Stimulated activated effector memory CD8-positive, alpha-beta T cell treated with anti-CD3 and anti-CD28 coated beads, Interleukin-12 subunit alpha, Interleukin-12 subunit beta, amount 100 ng/mL, for 72 hours (primary cell): ENCODE results near the gene VRK3.
"Not testable (repeated sequence)": the region's sequence is repeated elsewhere in the genome, so short reads cannot be mapped to it uniquely, and the experiment has no call there.

Experiments used
- ATAC-seq: fragments of 150-1000 bp; cut with Tn5 transposase; 2 replicates; pipeline ENCODE4 v1.10.0; 2021
- DNase-seq, 2 donors: peaks; one replicate each; pipeline ENCODE4 v3.0.0; 2021 to 2022; ENCODE audit warnings: low spot score in 2 of 2
- H3K27ac Mint-ChIP-seq: one replicate; pipeline ENCODE4 v1.8.0; 2022; ENCODE audit warnings: mild to moderate bottlenecking, mixed read lengths
- H3K36me3 Mint-ChIP-seq: one replicate; pipeline ENCODE4 v1.8.0; 2022; ENCODE audit warnings: mild to moderate bottlenecking, mixed read lengths
- H3K4me1 Mint-ChIP-seq: one replicate; pipeline ENCODE4 v1.8.0; 2022; ENCODE audit warnings: mixed read lengths
- H3K4me3 Mint-ChIP-seq: one replicate; pipeline ENCODE4 v1.8.0; 2022; ENCODE audit warnings: mild to moderate bottlenecking, mixed read lengths
- H3K9me3 Mint-ChIP-seq: one replicate; pipeline ENCODE4 v1.8.0; 2022; ENCODE audit warnings: mixed read lengths

VRK3 gene

DNA sequence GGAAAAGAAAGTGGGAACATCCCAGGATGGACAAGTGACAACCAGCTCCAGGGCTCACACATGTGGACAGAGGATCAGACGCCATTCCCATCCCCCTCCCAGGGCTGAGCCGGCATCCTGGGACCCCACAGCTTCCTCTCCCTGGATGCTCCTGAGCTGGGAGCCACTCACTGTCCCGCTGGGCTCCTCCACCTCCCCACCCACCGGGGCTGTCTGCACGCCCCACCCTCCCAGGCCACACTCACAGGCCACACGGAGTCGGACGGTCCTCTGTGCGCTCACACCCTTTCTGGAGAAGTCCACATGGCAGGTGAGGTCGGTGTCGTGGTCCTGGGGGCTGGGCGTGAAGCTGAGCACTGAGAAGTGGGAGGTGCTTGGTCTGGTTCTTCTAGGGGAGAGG is 65.3 kb downstream of the VRK3 start:
- not testable (repeated sequence) for H3K9me3 Mint-ChIP-seq
- peak; percentile 13 for ATAC-seq

GRCh38 chr19:49958596-49958995 is 66.6 kb downstream of the VRK3 start:
- ATAC-seq = peak; percentile 11
- H3K4me3 Mint-ChIP-seq, H3K4me1 Mint-ChIP-seq: not testable (repeated sequence)

More for the DNA sequence above, 65.3 kb downstream of the VRK3 start:
- not testable (repeated sequence) for H3K36me3 Mint-ChIP-seq, H3K27ac Mint-ChIP-seq, H3K4me3 Mint-ChIP-seq, DNase-seq, H3K4me1 Mint-ChIP-seq

GRCh38 chr19:49958144-49958543 is 67.0 kb downstream of the VRK3 start:
- not testable (repeated sequence) for H3K27ac Mint-ChIP-seq, H3K4me3 Mint-ChIP-seq, ATAC-seq, H3K9me3 Mint-ChIP-seq, DNase-seq, H3K36me3 Mint-ChIP-seq
- peaks cover 11% of the 10 kb centered on the region for H3K4me1 Mint-ChIP-seq

More at GRCh38 chr19:49958596-49958995, 66.6 kb downstream of the VRK3 start:
- not testable (repeated sequence) for H3K36me3 Mint-ChIP-seq, DNase-seq, H3K9me3 Mint-ChIP-seq, H3K27ac Mint-ChIP-seq

DNA sequence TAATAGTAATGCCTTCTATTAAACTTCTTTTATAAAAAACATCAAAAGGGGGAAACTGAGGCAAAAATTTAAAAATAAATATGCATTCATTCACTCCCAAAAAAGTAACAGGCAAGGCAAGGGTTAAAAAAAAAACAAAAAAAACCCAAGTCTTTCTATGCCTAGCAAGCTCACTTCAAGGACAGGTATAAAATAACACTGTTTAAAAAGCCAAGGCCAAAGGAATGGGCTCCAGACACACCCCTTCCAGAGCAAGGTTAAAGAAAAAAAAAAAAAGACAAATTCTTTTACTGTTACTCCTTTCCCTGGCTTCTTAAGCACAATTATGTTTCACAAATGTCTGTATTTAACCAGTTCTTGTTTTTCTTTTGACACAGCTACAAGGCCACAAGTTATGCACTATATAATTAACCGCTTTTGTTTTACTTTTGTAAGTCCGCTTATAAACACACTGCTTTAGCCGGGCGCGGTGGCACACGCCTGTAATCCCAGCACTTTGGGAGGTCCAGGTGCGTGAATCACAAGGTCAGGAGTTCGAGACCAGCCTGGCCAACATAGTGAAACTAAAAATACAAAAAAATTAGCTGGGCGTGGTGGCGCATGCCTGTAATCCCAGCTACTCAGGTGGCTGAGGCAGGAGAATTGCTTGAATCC is 67.8 kb downstream of the VRK3 start:
- Mint-ChIP-seq H3K9me3 (no peaks in the 10 kb centered on the region), H3K4me1 (peaks cover 13% of the 10 kb centered on the region), H3K36me3 (no peaks in the 10 kb centered on the region), H3K27ac (no peak overlapping the region), H3K4me3 (no peak overlapping the region)
- DNase-seq = no peak
- no peak for ATAC-seq

- Mint-ChIP-seq H3K4me3 (no peak overlapping the region), H3K4me1 (peaks cover 13% of the 10 kb centered on the region), H3K9me3 (no peaks in the 10 kb centered on the region), H3K36me3 (no peaks in the 10 kb centered on the region), H3K27ac (no peak overlapping the region)
- no peak for DNase-seq
- no peak for ATAC-seq
Observed at GRCh38 chr19:49956115-49956495, 69.1 kb downstream of the VRK3 start.

DNA sequence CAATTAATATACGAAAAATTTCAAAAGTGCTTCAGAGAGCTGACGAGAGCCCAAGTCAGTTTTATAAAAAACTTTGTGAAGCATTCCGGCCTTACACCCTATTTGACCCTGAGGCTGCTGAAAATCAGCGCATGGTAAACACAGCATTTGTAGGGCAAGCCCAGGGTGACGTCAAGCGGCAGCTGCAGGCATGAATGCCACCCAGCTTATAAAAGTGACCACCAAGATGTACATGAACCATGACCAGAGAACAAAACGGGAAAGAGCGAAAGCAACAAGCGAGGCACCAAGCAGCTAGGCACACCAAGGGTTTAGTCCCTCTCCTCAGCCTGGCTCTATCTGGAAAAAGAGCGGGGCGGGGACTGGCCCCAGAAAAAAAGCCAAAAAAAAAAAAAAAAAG is 70.2 kb downstream of the VRK3 start:
- Mint-ChIP-seq H3K4me1 (peaks cover 13% of the 10 kb centered on the region), H3K27ac (no peak overlapping the region), H3K9me3 (no peaks in the 10 kb centered on the region), H3K4me3 (no peak overlapping the region), H3K36me3 (no peaks in the 10 kb centered on the region)
- no peak for DNase-seq
- no peak for ATAC-seq

GRCh38 chr19:49954092-49954829 is 70.9 kb downstream of the VRK3 start:
- DNase-seq = no peak
- no peak overlapping the region for H3K27ac Mint-ChIP-seq
- H3K4me1 Mint-ChIP-seq = peaks cover 13% of the 10 kb centered on the region
- H3K9me3 Mint-ChIP-seq = no peaks in the 10 kb centered on the region
- H3K4me3 Mint-ChIP-seq = no peak overlapping the region
- ATAC-seq = no peak
- H3K36me3 Mint-ChIP-seq = no peaks in the 10 kb centered on the region

DNA sequence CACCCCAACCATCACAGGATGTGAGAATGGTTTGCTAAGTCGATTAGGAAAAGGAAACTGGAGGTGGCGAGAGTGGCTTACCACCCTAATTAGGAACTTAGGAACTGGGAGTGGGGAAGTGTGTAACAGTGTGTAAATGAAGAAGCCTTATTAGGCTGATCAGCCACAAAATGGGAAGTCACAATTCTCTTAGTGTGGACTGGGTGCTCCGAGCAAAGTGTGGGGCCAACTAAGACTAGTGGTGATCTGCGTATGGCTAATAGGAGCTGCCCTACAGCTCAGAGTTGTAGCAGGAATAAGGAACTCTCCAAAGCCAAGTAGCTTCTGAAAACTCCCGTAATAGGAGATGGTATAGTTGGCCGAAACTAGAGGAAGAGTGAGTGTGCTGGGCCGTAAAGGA is 71.8 kb downstream of the VRK3 start:
- Mint-ChIP-seq H3K4me3 (no peak overlapping the region), H3K36me3 (no peaks in the 10 kb centered on the region), H3K9me3 (no peaks in the 10 kb centered on the region), H3K27ac (no peak overlapping the region), H3K4me1 (peaks cover 13% of the 10 kb centered on the region)
- DNase-seq = no peak
- no peak for ATAC-seq

DNA sequence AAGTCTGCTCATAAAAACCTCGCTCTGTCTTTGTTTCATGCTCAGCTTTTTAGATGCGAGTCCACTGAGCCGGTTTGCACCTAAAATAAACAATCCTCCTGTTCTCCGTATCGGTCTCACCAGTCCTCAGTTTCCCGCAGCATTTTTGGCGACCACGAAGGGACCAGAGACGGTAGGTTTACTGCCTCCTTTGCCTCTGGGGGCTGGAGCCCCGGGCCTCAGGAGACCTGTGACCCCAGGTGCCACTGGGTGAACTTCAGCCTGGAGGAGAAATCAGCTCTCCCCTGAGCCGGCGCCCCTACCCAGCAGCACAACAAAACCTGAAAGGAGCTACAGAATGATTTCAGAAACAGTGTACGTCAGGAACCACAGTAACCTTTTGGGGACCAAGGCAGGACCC is 72.3 kb downstream of the VRK3 start:
- no peak overlapping the region for H3K4me3 Mint-ChIP-seq
- peaks cover 13% of the 10 kb centered on the region for H3K4me1 Mint-ChIP-seq
- no peak overlapping the region for H3K27ac Mint-ChIP-seq
- no peak for ATAC-seq
- no peak for DNase-seq
- no peaks in the 10 kb centered on the region for H3K36me3 Mint-ChIP-seq
- H3K9me3 Mint-ChIP-seq = no peaks in the 10 kb centered on the region

GRCh38 chr19:49952479-49952836 is 72.7 kb downstream of the VRK3 start:
- no peak overlapping the region for H3K27ac Mint-ChIP-seq
- ATAC-seq (no peak), DNase-seq (no peak)
- no peak overlapping the region for H3K4me3 Mint-ChIP-seq
- no peaks in the 10 kb centered on the region for H3K9me3 Mint-ChIP-seq
- no peaks in the 10 kb centered on the region for H3K36me3 Mint-ChIP-seq
- peaks cover 13% of the 10 kb centered on the region for H3K4me1 Mint-ChIP-seq

GRCh38 chr19:49951806-49952478 is 73.2 kb downstream of the VRK3 start:
- no peak overlapping the region for H3K27ac Mint-ChIP-seq
- no peak overlapping the region for H3K4me3 Mint-ChIP-seq
- ATAC-seq = no peak
- peaks cover 13% of the 10 kb centered on the region for H3K4me1 Mint-ChIP-seq
- DNase-seq = no peak
- no peaks in the 10 kb centered on the region for H3K36me3 Mint-ChIP-seq
- no peaks in the 10 kb centered on the region for H3K9me3 Mint-ChIP-seq

DNA sequence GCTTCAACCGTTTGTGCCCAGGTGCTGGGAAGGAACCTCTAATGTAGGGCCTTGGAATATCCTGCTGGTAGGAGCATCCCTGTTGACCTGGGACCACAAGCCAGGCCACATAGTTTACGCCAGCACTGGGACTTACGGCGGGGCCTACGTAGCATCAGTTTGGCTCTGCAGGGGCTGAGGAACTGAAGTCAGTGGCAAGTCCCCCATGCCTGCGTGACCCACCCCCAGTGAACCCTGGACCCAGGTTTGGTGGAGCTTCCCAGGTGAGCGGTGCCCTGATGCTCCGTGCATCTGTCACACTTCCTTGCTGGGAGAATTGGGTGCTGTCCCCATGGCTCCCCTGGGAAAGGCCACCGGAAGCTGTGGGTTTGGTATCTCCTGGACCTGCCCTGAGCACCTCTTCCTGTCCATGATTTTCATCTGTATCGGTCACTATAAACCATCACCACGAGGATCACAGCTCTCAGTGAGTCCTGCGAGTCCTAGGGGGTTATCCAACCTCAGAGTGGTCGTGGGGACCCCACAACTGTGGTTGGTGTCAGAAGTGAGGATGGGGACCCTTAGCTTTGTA is 74.1 kb downstream of the VRK3 start:
- ATAC-seq = no peak

DNA sequence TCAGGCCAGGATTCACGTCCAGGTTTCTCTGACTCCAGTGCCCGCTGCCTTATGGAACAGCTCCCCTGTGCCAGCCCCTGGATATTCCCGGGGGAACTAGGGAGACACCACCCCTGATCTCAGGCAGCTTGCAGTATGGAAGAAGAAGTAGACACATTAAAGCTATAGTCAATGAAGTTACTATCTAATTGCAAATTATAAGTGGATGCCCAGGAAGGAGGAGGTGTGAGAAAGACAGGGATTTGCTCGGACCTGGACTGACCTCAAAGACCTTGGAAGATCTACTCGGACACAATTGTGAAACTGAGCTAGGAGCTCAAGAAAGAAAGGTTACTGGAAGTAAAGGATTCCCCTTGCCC is 74.6 kb downstream of the VRK3 start:
- no peak for ATAC-seq
- DNase-seq = no peak
- H3K27ac Mint-ChIP-seq = no peak overlapping the region
- no peaks in the 10 kb centered on the region for H3K9me3 Mint-ChIP-seq
- H3K4me3 Mint-ChIP-seq = no peak overlapping the region
- H3K36me3 Mint-ChIP-seq = no peaks in the 10 kb centered on the region
- H3K4me1 Mint-ChIP-seq = peaks cover 13% of the 10 kb centered on the region

More for the DNA sequence above, 74.1 kb downstream of the VRK3 start:
- no peak for DNase-seq
- Mint-ChIP-seq H3K4me1 (peaks cover 13% of the 10 kb centered on the region), H3K4me3 (no peak overlapping the region), H3K27ac (no peak overlapping the region), H3K36me3 (no peaks in the 10 kb centered on the region), H3K9me3 (no peaks in the 10 kb centered on the region)

GRCh38 chr19:49949742-49950589 is 75.2 kb downstream of the VRK3 start:
- no peaks in the 10 kb centered on the region for H3K9me3 Mint-ChIP-seq
- no peaks in the 10 kb centered on the region for H3K36me3 Mint-ChIP-seq
- H3K4me3 Mint-ChIP-seq = no peak overlapping the region
- H3K27ac Mint-ChIP-seq = no peak overlapping the region
- peaks cover 13% of the 10 kb centered on the region for H3K4me1 Mint-ChIP-seq
- no peak for ATAC-seq
- no peak for DNase-seq

GRCh38 chr19:49946415-49946814 is 78.8 kb downstream of the VRK3 start:
- H3K4me3 Mint-ChIP-seq = no peak overlapping the region
- H3K9me3 Mint-ChIP-seq = no peaks in the 10 kb centered on the region
- ATAC-seq = no peak
- H3K36me3 Mint-ChIP-seq = no peaks in the 10 kb centered on the region
- peaks cover 16% of the 10 kb centered on the region for H3K4me1 Mint-ChIP-seq
- no peak for DNase-seq
- no peak overlapping the region for H3K27ac Mint-ChIP-seq
